NCI-H1417 (cell line): ENCODE data around the gene KIF5C.
"Not testable (repeated sequence)": the region's sequence is repeated elsewhere in the genome, so short reads cannot be mapped to it uniquely, and the experiment has no call there.

Experiments
- DNase-seq, 3 experiments: peaks; one replicate each; lab custom pipeline; 2025; lab: John Stamatoyannopoulos, UW

Gene KIF5C

DNA sequence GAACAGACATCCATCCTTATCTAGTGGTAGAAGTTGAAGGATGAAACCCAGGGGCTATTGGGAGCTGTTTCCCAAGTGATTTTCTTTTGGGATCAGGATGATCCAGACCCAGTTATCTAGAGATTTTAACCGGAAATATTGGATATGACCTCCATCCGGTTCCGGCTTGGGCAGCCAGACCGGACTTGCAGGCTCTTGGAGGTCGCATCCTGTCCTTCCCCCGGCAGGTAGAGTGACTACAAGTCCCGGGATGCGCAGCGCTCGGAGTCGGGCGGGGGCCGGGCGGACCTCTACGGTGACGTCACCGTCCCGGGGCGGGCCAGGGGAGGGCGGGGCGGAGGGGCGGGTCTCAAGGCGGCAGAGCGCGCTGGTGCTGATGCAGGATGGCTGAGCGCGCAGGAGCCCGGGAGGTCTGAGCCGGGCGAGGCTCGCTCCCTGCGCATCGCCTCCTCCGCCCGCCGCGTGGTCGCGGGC is at the start of gene KIF5C:
KIF5C (plus strand) TSS at position 360 of the 474 bp plus-strand sequence. CDS start 391 bp downstream, outside the sequence.
- peak; percentile 81 to 95 (median 90) for DNase-seq

DNA sequence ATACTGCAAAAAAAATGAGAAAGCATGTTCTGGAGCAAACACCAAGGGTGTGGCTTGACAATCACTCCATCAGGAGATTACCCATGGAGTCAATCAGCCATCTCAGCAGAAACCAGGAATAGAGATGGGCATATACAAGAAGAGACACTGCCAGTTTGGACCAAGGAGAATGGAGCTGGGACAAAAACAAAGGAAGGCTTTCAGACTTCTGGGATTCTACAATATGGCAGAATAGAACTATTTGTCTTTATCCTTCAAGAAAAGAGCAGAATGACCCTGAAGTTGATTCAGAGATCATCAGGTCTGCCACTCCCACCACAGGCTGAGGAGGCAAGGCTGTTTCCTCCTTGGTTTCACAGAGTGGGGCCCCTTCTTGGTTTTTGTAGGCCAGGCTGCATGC is 48.2 kb upstream of the KIF5C start:
- DNase-seq, result no peak

DNA sequence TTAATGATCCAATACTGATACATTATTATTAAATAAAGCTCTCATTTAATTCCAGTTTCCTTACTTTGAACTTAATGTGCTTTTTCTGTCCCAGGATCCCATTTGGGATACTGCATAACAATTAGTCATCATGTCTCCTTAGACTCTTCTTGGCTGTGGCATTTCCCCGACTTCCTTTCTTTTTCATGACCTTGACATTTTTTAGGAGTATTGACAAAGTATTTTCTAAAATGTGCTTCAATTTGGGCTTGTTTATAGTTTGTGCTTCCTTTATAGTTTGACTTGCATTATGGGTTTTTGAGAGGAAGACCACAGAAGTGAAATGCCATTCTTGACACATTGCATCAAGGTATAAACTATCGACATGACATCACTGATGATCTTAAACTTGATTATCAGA is 46.1 kb upstream of the KIF5C start:
- no peak for DNase-seq

DNA sequence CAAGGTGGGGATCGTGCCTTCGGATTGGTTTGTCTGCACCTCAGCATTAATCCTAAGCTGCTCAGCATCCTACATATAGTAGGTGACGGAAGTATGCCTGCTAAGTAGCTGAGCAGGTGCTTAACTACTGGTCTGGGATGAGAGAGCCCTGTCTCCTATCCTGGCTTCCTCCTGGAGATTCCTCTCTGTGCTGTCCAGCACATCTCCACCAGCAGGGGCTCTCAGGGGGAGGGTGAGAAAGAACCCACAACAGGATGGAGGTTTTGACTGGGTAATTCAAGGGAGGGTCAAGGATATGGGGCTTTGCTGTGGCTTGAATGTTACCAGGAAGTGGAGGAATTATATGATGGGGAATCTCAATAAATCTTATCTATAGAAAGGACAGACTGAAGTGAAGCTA is 45.4 kb upstream of the KIF5C start:
- no peak for DNase-seq

DNA sequence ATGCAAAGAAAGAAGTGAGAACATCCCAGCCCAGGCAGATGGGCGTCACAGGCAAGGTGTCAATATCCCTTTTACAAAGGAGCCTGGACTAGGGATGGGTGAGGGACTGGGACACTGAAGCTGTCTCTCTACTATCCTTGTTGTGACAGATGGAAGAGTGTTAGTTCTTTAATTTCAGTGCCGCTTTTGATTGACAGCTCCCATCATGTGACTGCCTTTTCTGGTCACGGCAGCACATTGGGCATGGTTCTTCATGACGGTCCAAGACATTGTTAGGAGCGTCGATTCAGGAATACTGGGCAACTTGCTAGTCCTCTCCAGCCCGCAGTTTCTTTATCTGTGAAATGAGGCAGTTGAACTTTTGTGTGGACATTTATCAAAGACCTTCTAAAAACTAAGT is 42.4 kb upstream of the KIF5C start:
- DNase-seq, result no peak

DNA sequence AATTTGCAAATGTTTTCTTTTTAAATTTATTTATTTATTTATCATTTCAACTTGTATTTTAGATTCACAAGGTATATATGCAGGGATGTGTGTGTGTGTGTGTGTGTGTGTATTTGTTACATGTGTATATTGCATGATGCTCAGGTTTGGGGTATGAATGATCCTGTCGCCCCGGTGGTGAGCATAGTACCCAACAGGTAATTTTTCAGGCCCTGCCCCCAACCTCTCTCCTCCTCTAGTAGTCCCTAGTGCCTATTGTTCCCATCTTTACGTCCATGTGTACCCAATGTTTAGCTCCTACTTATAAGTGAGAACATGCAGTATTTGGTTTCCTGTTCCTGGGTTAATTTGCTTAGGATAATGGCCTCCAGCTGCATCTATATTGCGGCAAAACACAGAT is 33.0 kb upstream of the KIF5C start:
- DNase-seq, result no peak

DNA sequence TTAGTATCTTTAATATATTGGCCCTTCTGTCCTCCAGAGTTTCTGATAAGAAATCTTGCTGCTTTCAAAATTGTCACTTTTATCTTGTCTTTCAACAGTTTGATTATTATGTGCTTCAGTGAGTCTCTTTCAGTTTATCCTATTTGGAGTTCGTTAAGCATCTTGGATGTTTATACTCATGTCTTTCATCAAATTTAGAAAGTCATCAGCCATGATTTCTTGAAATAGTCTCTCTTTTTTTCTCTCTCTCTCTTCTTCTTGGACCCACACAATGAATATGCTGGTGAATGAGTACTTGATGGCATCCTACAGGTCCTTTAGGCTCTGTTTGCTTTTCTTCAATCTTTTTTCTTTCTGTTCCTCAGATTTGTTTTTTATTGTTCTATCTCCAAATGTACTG is 26.9 kb upstream of the KIF5C start:
- DNase-seq, result no peak

DNA sequence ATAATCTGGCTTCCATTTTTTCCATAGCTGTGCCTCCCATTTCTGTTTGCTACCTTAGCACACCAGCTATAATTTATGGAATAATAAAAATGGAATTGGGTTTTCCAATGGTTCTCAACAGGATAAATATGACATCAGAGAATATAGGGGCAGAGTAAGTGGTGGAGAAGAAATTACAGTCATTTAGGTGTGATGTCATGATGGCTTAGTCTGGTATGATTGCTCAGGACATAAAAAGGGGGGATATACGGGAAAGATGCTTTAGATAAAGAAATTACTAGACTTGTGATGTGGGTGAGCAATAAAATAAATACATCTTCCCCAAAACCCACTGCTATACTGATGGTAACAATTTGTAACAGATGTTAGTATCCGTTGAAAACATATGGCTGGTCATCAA is 21.6 kb upstream of the KIF5C start:
- DNase-seq, result no peak

DNA sequence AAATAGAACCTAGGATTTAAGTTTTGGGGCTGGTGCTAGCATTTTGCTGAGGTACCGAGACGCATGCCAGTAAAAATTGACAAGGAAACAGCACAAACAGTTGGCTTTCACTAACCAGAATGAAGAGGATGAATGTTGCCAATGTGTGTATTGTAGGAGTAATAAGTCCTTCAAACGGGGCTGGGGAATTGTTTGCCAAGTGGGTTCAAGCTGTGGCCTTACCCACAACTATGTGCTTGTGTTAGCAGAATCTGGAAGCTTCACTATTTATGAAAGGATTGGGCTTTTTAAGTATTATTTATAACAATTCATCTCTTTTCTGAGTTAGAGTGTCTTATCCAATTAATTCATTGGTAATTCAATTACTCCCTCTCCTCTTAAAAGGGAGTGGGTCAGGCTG is 15.0 kb upstream of the KIF5C start:
- no peak for DNase-seq

DNA sequence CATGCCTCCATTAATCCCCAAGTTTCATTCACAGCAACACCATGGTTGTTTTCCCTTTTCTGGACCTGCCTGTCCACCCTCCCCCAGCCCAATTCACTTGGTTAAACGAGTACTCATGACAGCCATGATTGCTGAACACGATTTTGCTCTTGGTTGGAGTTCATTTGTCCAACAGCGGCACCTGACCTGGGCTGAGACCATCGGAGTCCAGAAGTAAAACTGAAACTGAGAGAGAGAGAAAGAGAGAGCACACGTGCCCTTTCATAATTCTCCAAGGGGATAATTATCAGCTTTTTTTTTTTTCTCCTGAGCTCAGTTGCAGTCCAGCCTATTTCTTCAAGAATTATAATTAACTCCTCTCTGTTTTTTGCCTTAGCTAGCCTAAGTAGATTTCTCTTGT is 13.7 kb upstream of the KIF5C start:
- peak in 1 of 3 experiments; percentile 17 for DNase-seq

DNA sequence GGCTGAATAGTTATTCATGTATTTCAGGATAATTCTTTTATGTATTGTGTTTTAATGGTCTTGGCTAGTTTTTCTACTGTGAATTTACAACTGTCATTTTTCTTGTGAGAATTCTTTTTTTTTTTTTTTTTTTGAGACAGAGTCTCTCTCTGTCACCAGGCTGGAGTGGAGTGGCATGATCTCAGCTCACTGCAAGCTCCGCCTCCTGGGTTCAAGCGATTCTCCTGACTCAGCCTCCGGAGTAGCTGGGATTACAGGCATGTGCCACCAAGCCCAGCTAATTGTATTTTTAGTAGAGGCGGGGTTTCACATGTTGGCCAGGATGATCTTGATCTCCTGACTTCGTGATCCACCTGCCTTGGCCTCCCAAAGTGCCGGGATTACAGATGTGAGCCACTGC is 12.5 kb upstream of the KIF5C start:
- DNase-seq, result not testable (repeated sequence)

DNA sequence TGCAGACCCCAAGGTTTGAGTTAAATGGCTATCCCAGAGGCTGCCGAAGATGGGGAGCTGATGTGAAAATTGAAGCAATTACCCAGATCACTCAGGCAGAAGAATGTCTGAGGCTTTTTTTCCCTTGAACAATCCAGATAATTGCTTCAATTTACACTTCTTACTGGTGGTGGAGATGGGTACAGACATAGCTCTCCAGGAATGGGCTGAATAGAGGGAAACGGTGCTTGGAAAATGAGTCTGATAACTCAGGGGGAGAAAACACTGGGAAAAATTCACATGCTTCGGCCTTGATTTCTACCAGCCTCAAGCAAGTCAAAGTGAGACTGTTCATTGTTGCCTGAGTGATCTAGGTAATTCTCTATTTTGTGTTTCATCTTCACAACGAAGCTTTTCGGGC is 9.5 kb upstream of the KIF5C start:
- DNase-seq, result peak in 1 of 3 experiments; percentile 44

DNA sequence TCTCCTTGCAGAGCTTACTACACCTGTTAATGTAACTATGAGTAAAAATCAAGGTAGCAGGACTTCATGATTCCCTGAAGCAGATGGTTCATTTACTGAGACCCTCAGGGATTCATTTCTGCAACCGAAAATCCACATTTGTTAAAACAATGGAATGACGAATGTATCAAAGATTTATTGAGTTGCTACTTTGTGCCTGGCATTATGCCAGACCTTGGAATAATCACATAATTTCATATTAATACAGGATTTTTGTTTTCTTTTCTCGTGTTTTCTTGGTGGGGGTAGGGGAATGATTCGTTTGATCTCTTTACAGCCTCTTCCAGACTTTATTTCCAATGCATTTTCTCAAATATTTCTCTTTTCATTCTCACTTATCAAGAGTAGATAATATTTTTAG is 8.9 kb upstream of the KIF5C start:
- DNase-seq, result no peak

DNA sequence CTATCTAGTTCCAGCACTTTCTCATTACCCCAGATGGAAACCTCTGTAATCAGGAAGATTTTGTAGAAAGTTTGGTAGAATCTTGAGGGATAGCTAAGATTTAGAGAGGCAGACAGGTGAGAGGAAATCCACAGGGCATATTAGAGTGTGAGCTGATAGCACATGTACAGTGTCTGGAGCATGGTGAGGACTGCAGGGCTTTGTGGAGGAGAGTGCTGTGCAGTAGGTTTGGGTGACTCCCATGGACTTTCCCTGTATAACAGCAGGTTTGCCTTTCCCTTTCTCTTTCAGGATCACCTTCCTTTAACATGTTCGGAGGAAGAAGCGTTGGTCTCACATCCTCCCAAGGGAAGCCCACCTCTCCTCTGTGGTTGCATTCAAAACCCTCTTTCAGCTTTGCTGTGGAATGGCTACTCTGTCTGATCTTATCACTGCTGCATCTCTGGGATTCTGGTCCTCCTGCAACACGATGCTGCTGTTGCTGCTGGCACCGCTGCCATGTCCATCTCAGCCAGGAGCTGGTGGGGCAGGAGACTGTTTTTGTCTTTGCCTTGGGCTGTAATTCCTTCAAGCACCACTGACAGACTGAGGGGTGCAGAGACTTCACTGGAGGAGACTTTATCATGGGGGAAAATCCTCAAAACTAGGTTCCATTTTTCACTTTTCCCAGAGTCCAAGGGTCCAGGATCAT is 7.8 kb upstream of the KIF5C start:
- DNase-seq, result no peak

DNA sequence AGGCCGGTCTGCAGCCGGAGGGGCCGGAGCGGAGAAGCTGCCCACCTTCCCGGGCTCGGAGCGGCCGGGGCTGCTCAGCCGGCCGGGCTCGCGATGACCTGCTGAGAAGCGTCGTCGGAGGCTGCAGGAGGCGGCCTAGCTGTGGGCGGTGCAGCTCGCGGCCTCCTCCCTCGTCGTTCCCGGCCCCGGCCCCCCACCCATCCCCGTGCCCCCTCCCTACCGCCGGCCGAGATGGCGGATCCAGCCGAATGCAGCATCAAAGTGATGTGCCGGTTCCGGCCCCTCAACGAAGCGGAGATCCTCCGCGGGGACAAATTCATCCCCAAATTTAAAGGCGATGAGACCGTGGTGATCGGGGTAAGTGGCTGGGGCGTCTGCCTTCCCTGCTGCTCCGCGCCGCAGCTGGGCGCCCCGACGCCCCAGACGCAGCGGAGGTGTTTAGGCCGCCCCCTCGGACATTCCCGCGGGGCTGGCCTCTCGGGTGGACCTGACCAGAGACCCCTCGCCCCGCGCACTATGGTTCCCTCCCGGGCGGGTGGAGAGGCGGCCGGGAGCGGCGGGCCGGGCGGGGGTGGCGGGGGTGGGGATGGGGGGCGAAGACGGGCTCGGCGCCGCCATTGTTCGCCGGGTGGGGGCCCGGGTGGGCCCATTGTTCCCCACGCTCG is 492 bp downstream of the KIF5C start:
- peak in 2 of 3 experiments; percentile 45 to 77 for DNase-seq

DNA sequence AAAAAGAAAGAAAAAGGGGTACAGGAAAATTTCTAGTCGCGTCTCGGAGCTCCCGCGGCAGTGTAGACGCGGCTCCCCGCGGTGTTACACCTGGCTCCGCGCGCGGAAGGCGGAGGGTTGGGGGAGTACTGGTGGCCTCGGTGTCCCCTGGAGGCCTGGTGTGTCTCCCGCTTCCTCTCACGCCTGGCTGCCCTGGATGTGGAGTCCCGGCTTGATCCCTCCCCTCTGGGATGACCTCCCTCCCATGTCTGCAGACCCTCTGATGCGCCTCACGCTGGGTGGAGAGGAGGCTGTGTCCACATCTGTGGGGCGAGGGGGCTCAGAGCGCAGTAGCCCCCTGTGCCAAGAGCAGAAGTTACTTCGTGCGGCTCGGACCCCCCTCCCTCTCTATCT is 1.2 kb downstream of the KIF5C start:
- DNase-seq, result peak; percentile 6 to 79 (median 69)

DNA sequence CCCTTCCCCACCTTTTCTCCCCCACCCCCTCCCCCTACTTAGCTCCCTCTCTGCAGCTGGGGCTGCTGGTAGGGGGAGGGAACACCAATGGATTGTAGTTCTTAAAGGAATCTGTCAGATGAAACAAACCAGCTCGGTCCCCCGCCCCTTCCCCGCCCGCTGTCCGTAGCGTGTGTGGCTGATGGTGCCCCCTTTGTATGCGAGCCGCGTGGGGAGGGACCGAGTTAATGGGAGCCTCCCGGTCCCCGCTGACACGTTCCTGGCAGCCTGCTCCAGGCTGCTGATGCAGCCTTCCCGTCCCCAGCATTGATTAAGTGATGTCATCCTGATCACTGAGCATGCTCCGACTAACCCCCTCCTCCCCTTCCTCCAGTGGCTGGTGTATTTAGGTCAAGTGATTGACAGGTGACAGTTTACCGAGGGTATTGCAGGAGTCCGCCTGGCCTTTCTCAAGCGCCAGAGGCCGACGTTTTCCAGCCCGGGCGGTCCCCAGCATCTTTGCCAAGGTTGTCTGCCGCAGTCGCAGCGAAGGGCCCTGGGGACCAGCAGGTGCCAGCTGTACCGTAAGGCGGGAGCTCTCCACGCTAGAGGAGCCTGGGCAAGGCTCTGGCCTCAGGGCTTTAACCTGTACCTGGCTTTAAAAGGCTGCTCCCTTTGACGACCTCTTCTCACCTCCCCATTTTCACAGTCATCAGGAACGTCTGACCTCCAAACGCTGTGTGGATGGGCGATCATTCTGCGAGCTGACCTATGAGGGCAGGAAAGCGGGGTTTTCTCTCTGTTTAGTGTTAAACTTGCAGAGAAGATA is 1.8 kb downstream of the KIF5C start:
- DNase-seq, result peak; percentile 68 to 97 (median 90)

DNA sequence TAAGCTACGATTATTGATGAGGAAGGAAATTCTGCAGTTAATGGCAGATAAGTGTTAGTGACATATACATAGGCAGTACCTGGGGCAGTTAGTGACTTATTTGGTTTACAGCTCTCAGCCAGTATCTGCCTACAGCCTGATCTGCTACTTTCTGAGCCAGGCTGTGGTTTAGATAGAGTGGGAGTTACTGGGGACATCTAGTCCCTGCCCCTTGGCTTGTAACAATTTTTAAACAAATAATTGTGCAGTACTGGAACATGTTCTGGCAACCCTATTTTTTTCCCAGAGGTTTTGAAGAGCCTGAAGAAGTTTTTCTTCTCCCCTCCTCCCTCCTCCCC is 2.3 kb downstream of the KIF5C start:
- no peak for DNase-seq

DNA sequence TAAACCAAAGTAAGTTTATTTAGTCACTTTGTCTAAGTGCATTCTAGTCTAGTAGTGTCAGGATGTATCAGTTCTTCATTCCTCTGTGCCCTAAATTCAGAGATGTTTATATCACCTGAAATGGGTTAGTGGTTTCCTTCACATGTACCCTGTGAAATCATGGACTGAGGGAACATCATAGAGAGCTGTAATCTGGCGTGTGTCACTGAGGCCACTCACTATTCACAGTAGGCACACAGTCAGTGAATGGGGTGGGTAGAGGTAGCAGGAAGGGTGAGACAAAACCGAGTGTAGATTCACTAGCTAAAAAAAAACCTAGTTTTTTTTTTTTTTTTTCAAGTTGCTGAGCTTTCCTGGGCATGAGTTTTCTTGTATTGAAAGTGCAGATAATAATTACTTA is 5.6 kb downstream of the KIF5C start:
- no peak for DNase-seq

DNA sequence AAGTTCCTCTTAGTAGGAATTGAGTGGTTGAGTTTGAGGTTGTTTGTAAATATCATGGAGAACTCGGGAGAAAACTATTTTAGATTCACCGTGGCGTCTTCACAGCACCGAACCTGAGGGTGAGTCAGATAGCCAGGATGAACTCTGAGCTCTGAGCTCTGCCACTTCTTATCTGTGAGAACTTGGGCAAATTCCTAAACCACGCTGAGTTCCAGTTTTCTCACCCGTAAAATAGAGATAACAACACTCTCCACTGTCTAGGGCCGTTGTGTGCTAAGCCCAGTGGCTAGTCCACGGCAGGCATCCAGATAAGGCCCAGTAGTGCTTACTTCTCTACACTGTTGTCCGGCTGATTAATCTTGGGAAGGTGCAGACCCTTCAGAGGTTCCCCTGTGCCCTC is 7.0 kb downstream of the KIF5C start:
- DNase-seq, result no peak

DNA sequence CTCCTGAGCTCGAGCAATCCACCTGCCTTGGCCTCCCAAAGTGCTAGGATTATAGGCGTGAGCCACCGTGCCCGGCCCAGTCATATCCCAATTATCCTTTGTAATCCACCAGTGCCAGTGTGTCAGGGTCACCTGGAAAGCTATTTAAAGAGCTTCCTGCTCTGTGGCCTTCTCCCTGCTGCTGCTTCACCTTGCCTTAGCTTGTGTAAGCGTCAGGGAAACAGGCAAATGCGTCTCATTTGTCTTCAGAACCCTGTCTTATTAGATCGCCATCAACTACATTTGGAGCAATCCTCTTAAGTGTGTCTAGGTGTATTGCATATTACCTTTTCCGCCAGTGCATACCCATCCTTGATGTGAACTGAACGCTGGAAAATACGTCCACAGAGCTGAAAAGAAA is 10.2 kb downstream of the KIF5C start:
- DNase-seq, result no peak

DNA sequence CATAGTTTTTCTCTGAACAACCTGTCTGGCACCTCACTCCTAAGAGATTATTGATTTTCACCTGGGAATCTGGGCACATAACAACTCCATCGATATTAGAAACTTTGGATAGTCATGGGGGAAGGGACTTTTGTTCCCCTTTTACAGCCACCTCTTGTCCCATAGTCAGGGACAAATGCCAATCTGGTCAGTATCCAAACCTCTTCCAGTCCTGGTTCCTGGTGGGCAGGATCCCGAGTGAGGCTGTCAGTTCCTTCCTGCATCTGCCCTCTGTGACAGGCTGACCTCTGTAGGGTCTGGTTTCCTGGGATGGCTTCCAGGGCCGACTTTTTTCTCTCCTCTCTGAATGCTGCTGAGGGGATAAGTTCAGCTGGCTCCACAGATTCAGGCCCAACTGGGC is 11.0 kb downstream of the KIF5C start:
- DNase-seq, result no peak
